Liver (tissue), 9 donors: ENCODE results near the gene SMIM24. TPM values are rescaled to one million over a fixed set of nuclear protein-coding genes. Genes with fewer than 3 reads are reported as not detected.

Source experiments
- DNase-seq: peaks from one replicate; pipeline ENCODE4 v3.0.0-alpha.2; 2017; ENCODE audit warnings: low spot score
- H3K27ac ChIP-seq, 2 donors: one replicate each; pipeline ENCODE4 v1.7.0; 2013; ENCODE audit warnings: inconsistent platforms in 2 of 2, low read length in 2 of 2, control low read depth in 1 of 2, low read depth in 1 of 2, mild to moderate bottlenecking in 1 of 2
- H3K27me3 ChIP-seq, 4 donors: one replicate each; pipeline versions ENCODE4 v1.6.1 to v1.7.0; 2013; ENCODE audit warnings: low read length in 3 of 4, inconsistent platforms in 1 of 4, mild to moderate bottlenecking in 1 of 4, moderate library complexity in 1 of 4; ENCODE audit not compliant: control insufficient read depth in 4 of 4, insufficient read depth in 4 of 4
- H3K36me3 ChIP-seq, 4 donors: one replicate each; pipeline versions ENCODE4 v1.6.1 to v1.7.0; 2013; ENCODE audit warnings: low read length in 3 of 4, mild to moderate bottlenecking in 3 of 4, low read depth in 1 of 4, moderate library complexity in 1 of 4; ENCODE audit not compliant: control insufficient read depth in 4 of 4, insufficient read depth in 3 of 4
- H3K4me1 ChIP-seq, 4 donors: one replicate each; pipeline versions ENCODE4 v1.6.1 to v1.7.0; 2013; ENCODE audit warnings: low read length in 3 of 4, mild to moderate bottlenecking in 3 of 4, moderate library complexity in 1 of 4; ENCODE audit not compliant: control insufficient read depth in 4 of 4, insufficient read depth in 4 of 4
- H3K4me3 ChIP-seq, 3 donors: one replicate each; pipeline versions ENCODE4 v1.6.1 to v1.7.0; 2013; ENCODE audit warnings: low read length in 3 of 3, control low read depth in 1 of 3, low read depth in 1 of 3, mild to moderate bottlenecking in 1 of 3
- H3K9ac ChIP-seq, 2 donors: one replicate each; pipeline ENCODE4 v1.7.0; 2013; ENCODE audit warnings: low read length in 2 of 2, mild to moderate bottlenecking in 2 of 2, moderate library complexity in 2 of 2, control low read depth in 1 of 2, low read depth in 1 of 2
- H3K9me3 ChIP-seq, 4 donors: one replicate each; pipeline versions ENCODE4 v1.6.1 to v1.7.0; 2013; ENCODE audit warnings: low read length in 3 of 4; ENCODE audit not compliant: control insufficient read depth in 4 of 4
- ATF3 ChIP-seq: IDR thresholded peaks from 2 replicates; pipeline ENCODE4 v1.6.1; 2016; ENCODE audit warnings: antibody characterized with exemption
- EGR1 ChIP-seq, 2 donors: IDR thresholded peaks; 2 replicates each; pipeline ENCODE4 v1.6.1; 2016 to 2018; ENCODE audit warnings: antibody characterized with exemption in 2 of 2, low read depth in 2 of 2
- FOXA1 ChIP-seq: IDR thresholded peaks from 2 replicates; pipeline ENCODE4 v1.6.1; 2016; ENCODE audit warnings: antibody characterized with exemption
- GABPA ChIP-seq, 2 donors: IDR thresholded peaks in 1 of 2; conservative IDR thresholded peaks in 1 of 2; 2 replicates each; pipeline ENCODE4 v1.6.1; 2016; ENCODE audit warnings: antibody characterized with exemption in 2 of 2, mild to moderate bottlenecking in 1 of 2, moderate library complexity in 1 of 2
- HNF4A ChIP-seq, 2 donors: conservative IDR thresholded peaks; 2 replicates each; pipeline ENCODE4 v1.6.1; 2016; ENCODE audit warnings: antibody characterized with exemption in 2 of 2, mild to moderate bottlenecking in 2 of 2
- HNF4G ChIP-seq: IDR thresholded peaks from 2 replicates; pipeline ENCODE4 v1.6.1; 2016; ENCODE audit warnings: antibody characterized with exemption
- JUND ChIP-seq, 2 donors: IDR thresholded peaks; 2 replicates each; pipeline ENCODE4 v1.6.1; 2016; ENCODE audit warnings: antibody characterized with exemption in 2 of 2
- MAX ChIP-seq: IDR thresholded peaks from 2 replicates; pipeline ENCODE4 v1.6.1; 2016; ENCODE audit warnings: antibody characterized with exemption
- RAD21 ChIP-seq, 2 donors: IDR thresholded peaks; 2 replicates each; pipeline ENCODE4 v1.6.1; 2016; ENCODE audit warnings: antibody characterized with exemption in 2 of 2, mild to moderate bottlenecking in 2 of 2
- RXRA ChIP-seq, 2 donors: IDR thresholded peaks; 2 replicates each; pipeline ENCODE4 v1.6.1; 2017 to 2018; ENCODE audit warnings: antibody characterized with exemption in 2 of 2, mild to moderate bottlenecking in 1 of 2
- SP1 ChIP-seq: IDR thresholded peaks from 2 replicates; pipeline ENCODE4 v1.6.1; 2018; ENCODE audit warnings: antibody characterized with exemption, mild to moderate bottlenecking
- TAF1 ChIP-seq: conservative IDR thresholded peaks from 2 replicates; pipeline ENCODE4 v1.6.1; 2016; ENCODE audit warnings: antibody characterized with exemption, mild to moderate bottlenecking
- YY1 ChIP-seq: IDR thresholded peaks from 2 replicates; pipeline ENCODE4 v1.6.1; 2016; ENCODE audit warnings: antibody characterized with exemption, mild to moderate bottlenecking
- ZBTB33 ChIP-seq: IDR thresholded peaks from 2 replicates; pipeline ENCODE4 v1.6.1; 2016; ENCODE audit warnings: antibody characterized with exemption
- WGBS: extraction: QIAGEN DNeasy Blood & Tissue Kit; methylation state at CpG from one replicate; pipeline ENCODE4 v1.1.7; 2013; 5-methylcytosine and 5-hydroxymethylcytosine counted together
- polyA plus RNA-seq, 2 donors: library from polyadenylated mRNA; stranded (reverse) in 1 of 2; unstranded in 1 of 2; fragments of 200-250 nt in 1 of 2; fragments of >200 nt in 1 of 2; fragmentation: Nextera tagmentation in 1 of 2; extraction: Ambion mirVana in 1 of 2; gene quantifications; one replicate each; pipeline versions ENCODE4 v1.2.1 to v1.2.3, GENCODE V29; 2013 to 2015
- total RNA-seq, 2 donors: library from RNA; depleted of rRNA; stranded (reverse); fragments of >200 nt; gene quantifications; one replicate each; pipeline ENCODE4 v1.2.3, GENCODE V29; 2014
- TF ChIP-seq, protein P1 (sequence below): fragments of 150-350 bp; IDR thresholded peaks from 2 replicates; pipeline ENCODE4 v1.5.1; 2017; ENCODE audit warnings: improper control_type of control experiment, low read depth, low read length; ENCODE audit not compliant: missing input control
- donor health status: healthy.
- donor health status: healthy.
- donor health status: healthy.
- donor health status: healthy.
- donor health status: healthy.

SMIM24 gene
- total and polyA plus RNA-seq, 4 donors: 0.17 to 13.7 (median 2.8) TPM

GRCh38 chr19:3434630-3435553 lies 45.4 kb downstream of the SMIM24 start:
- 44% methylated on average over 67 of the region's 67 CpGs for WGBS
- DNase-seq: peak; percentile 96
- H3K27ac ChIP-seq: peak overlapping the region; percentile 66 to 76
- peaks cover 4 to 28% (median 17%) of the 10 kb centered on the region in 4 donors for H3K4me1 ChIP-seq
- H3K9ac ChIP-seq: peak overlapping the region; percentile 4 to 11
- peaks cover 13 to 27% (median 19%) of the 10 kb centered on the region in 4 donors for H3K36me3 ChIP-seq
- H3K4me3 ChIP-seq: peak overlapping the region in 1 of 3 donors; percentile 12
- H3K9me3 ChIP-seq: no peaks in the 10 kb centered on the region
- peak; percentile 41 for TF ChIP-seq SP1
- no peak for TF ChIP-seq FOXA1
- TF ChIP-seq EGR1 (IDR thresholded peaks at IDR 0.05; ENCODE audit: low read depth in 2 of 2): peak in 1 of 2 donors; percentile 94
- peak; percentile 68 for TF ChIP-seq ATF3
- peak; percentile 96 for TF ChIP-seq JUND (IDR thresholded peaks at IDR 0.05)
- peak; percentile 97 for TF ChIP-seq ZBTB33
- TF ChIP-seq RAD21 (IDR thresholded peaks at IDR 0.05): peak in 1 of 2 donors; percentile 27
- no peak for TF ChIP-seq MAX
- TF ChIP-seq HNF4G: no peak
- TF ChIP-seq TAF1: no peak
- peak; percentile 83 to 87 for TF ChIP-seq GABPA (IDR thresholded peaks at IDR 0.05 in 1 of 2, conservative IDR thresholded peaks at IDR 0.05 in 1 of 2)
- TF ChIP-seq YY1: no peak
- TF ChIP-seq, protein P1, sequence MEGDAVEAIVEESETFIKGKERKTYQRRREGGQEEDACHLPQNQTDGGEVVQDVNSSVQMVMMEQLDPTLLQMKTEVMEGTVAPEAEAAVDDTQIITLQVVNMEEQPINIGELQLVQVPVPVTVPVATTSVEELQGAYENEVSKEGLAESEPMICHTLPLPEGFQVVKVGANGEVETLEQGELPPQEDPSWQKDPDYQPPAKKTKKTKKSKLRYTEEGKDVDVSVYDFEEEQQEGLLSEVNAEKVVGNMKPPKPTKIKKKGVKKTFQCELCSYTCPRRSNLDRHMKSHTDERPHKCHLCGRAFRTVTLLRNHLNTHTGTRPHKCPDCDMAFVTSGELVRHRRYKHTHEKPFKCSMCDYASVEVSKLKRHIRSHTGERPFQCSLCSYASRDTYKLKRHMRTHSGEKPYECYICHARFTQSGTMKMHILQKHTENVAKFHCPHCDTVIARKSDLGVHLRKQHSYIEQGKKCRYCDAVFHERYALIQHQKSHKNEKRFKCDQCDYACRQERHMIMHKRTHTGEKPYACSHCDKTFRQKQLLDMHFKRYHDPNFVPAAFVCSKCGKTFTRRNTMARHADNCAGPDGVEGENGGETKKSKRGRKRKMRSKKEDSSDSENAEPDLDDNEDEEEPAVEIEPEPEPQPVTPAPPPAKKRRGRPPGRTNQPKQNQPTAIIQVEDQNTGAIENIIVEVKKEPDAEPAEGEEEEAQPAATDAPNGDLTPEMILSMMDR: no peak
- no peaks in the 10 kb centered on the region for H3K27me3 ChIP-seq

DNA sequence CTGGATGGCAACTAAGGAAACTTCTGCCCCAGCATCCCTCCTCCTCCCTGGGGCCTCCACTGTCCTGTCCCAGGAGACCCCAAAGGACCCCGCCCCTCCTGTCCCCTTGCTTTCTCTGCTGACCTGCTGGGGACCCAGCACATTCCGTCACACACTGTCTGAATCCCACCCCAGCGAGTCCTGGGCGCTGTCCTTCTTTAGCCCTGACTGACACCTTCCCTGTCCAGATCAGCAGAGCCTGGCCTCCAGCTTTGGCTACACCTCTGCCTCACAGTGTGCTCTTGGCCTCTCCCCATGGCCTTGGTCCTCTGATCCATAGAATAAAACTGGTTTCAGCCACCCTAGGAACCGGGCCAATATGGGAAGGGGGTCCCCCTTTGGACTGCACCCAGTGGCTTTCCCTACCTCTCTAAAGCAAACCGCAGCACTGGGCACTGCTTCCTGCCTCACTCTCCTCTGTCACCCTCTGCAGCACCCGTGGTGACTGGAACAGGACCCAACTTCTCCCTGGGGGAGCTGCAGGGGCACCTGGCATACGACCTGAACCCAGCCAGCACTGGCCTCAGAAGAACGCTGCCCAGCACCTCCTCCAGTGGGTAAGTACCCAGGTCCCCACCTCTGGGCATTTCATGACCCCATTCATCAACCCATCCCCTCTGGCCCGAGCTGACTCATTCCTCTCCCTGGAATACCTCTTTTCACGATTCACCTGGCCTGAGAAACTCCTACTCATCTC lies 46.4 kb downstream of the SMIM24 start:
- Histone ChIP-seq H3K36me3 (peaks cover 13 to 27% (median 18%) of the 10 kb centered on the region in 4 donors), H3K4me1 (peaks cover 5 to 36% (median 19%) of the 10 kb centered on the region in 4 donors), H3K27me3 (no peaks in the 10 kb centered on the region), H3K9ac (no peak overlapping the region), H3K4me3 (no peak overlapping the region), H3K27ac (peak overlapping the region; percentile 66 to 76), H3K9me3 (no peaks in the 10 kb centered on the region)
- 91% methylated on average over 11 of the region's 11 CpGs for WGBS
- no peak for DNase-seq
- TF ChIP-seq HNF4A (conservative IDR thresholded peaks at IDR 0.05): no peak
- TF ChIP-seq YY1: no peak
- no peak for TF ChIP-seq SP1
- TF ChIP-seq FOXA1: no peak
- TF ChIP-seq RXRA (IDR thresholded peaks at IDR 0.05): no peak
- no peak for TF ChIP-seq EGR1 (IDR thresholded peaks at IDR 0.05; ENCODE audit: low read depth in 2 of 2)
- no peak for TF ChIP-seq MAX
- no peak for TF ChIP-seq RAD21 (IDR thresholded peaks at IDR 0.05)
